ENCODE data around the gene FNDC3A.

FNDC3A gene

DNA sequence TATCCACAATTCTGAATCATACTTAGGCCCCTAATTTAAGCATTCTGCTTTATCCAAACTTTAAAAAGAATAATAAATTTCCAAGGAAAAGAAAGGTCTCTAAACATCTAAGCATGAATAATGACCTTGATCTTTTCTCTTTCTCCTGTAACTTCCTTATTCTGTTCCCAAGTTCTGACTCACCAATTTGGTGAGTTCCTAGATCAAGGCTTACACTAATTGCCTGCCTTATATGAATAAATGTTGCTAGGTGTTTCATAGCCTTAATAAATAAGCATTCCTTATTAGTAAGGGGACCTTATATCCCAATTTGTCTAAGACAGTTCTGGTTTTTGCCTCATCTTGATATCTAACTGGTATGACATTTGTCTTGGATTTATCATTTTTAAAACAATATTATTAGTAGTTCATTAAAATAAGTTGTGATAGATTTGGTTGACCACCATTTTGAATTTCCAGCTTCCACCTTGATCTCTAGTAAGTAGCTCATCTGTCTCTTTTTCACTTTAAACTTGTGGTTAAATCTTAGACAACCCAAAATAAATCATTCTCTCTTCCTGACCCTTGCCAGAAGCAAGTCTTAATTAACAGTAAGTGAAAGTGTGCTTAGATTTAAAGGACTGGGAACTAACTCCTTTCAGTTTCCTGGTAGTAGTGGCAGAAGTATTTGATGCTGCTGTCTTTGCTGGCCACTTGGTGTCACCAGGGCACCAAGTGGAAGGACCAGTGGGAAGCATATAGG, 123.2 kb downstream of the FNDC3A start:
- H3F3A ChIP-seq (ENCODE audit: insufficient read depth): no peaks in the 10 kb centered on the region
- no peaks in the 10 kb centered on the region for H3K27me3 ChIP-seq (ENCODE audit: low read length)
- H3K4me2 ChIP-seq (ENCODE audit: low read depth, low read length, poor library complexity, severe bottlenecking): no peak overlapping the region
- H3K4me3 ChIP-seq (ENCODE audit: insufficient read depth, low read length, poor library complexity, severe bottlenecking): no peak overlapping the region
- H3K27ac ChIP-seq (ENCODE audit: low read depth, low read length): no peak overlapping the region
- no peaks in the 10 kb centered on the region for H3K9me3 ChIP-seq (ENCODE audit: insufficient read depth, low read length)
- no peaks in the 10 kb centered on the region for H4K20me1 ChIP-seq (ENCODE audit: low read depth, low read length)
- H2AFZ ChIP-seq (ENCODE audit: low read depth, low read length, severe bottlenecking): no peak overlapping the region
- H3K79me2 ChIP-seq (ENCODE audit: insufficient read depth, low read length): no peaks in the 10 kb centered on the region
- no peaks in the 10 kb centered on the region for H3K36me3 ChIP-seq (ENCODE audit: low read length)
- no peaks in the 10 kb centered on the region for H3K9me2 ChIP-seq (replicated peaks; ENCODE audit: insufficient read depth, low read length)
- H3K9ac ChIP-seq (ENCODE audit: low read length): no peak overlapping the region
- TF ChIP-seq EZH2phosphoT487 (conservative IDR thresholded peaks at IDR 0.05; ENCODE audit: low read length): no peak
- TF ChIP-seq, protein P1, sequence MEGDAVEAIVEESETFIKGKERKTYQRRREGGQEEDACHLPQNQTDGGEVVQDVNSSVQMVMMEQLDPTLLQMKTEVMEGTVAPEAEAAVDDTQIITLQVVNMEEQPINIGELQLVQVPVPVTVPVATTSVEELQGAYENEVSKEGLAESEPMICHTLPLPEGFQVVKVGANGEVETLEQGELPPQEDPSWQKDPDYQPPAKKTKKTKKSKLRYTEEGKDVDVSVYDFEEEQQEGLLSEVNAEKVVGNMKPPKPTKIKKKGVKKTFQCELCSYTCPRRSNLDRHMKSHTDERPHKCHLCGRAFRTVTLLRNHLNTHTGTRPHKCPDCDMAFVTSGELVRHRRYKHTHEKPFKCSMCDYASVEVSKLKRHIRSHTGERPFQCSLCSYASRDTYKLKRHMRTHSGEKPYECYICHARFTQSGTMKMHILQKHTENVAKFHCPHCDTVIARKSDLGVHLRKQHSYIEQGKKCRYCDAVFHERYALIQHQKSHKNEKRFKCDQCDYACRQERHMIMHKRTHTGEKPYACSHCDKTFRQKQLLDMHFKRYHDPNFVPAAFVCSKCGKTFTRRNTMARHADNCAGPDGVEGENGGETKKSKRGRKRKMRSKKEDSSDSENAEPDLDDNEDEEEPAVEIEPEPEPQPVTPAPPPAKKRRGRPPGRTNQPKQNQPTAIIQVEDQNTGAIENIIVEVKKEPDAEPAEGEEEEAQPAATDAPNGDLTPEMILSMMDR (IDR thresholded peaks at IDR 0.05; ENCODE audit: insufficient read depth, low read length, poor library complexity, severe bottlenecking): peak; percentile 23

DNA sequence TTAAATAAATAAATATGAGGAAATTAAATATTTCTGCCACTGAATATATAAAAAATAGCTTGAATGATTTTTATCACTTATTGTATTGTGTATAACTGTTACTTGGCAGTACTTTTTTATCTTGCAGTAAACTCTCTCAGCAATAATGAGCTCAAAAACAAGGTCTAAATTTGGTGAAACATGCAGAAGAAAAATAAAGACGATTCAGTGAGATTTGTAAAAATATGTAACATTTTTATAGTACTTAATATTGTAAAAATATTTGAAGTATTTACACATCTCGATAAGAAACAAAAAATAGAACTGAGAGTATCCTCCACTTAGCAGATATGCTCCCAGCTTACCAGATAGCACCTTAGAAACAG, 123.8 kb downstream of the FNDC3A start:
- Histone ChIP-seq H3K9me2 (replicated peaks; ENCODE audit: insufficient read depth, low read length) (no peaks in the 10 kb centered on the region), H3F3A (ENCODE audit: insufficient read depth) (no peaks in the 10 kb centered on the region), H3K79me2 (ENCODE audit: insufficient read depth, low read length) (no peaks in the 10 kb centered on the region), H4K20me1 (ENCODE audit: low read depth, low read length) (no peaks in the 10 kb centered on the region), H3K36me3 (ENCODE audit: low read length) (no peaks in the 10 kb centered on the region), H3K4me2 (ENCODE audit: low read depth, low read length, poor library complexity, severe bottlenecking) (no peak overlapping the region), H3K9ac (ENCODE audit: low read length) (no peak overlapping the region), H2AFZ (ENCODE audit: low read depth, low read length, severe bottlenecking) (no peak overlapping the region), H3K27me3 (ENCODE audit: low read length) (no peaks in the 10 kb centered on the region), H3K4me3 (ENCODE audit: insufficient read depth, low read length, poor library complexity, severe bottlenecking) (no peak overlapping the region), H3K27ac (ENCODE audit: low read depth, low read length) (no peak overlapping the region), H3K9me3 (ENCODE audit: insufficient read depth, low read length) (no peaks in the 10 kb centered on the region)
- TF ChIP-seq EZH2phosphoT487 (conservative IDR thresholded peaks at IDR 0.05; ENCODE audit: low read length): no peak
- TF ChIP-seq, protein P1 (IDR thresholded peaks at IDR 0.05; ENCODE audit: insufficient read depth, low read length, poor library complexity, severe bottlenecking): no peak

DNA sequence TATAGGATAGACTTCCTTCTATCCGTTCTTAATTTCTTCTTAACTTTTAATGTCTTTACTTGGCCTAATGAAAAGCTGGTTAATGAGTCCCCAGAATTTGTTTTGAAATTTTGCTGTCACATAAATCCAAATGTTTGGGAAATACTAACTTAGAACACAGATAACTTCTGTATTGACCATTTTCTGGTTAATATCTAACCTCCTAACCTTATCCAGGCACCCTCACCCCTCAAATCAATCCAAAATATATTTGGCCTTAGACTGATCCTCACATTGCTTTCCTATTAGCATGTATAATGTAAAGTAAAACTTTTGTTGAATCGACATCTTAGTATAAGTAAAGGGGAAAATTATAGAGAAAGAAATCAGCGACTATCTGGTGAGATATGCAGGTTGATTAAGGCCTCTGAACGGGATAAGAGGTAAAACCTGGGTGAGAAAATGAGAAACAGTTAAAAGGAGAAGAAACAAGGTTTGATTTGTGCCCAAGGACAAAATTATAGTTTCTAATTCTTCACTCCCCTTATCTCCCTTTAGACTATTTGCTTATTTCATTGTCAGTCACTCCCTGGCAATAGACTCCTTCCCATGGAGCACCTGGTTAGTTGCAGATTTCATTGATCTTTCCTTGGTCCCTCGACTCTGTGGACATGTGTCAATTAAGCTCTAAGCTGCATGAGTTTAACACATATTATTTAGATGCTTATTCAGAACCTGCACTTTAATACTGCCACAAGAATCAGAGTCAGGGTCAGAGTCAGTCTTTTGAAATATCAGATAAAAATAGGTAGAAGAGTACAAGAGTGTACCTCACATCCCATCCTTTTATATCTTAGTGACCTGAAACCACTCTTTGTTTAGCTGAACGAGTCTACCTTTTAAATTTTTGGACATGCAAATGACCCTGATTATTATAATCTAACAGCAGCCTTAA, 125.2 kb downstream of the FNDC3A start:
- no peak for TF ChIP-seq EZH2phosphoT487 (conservative IDR thresholded peaks at IDR 0.05; ENCODE audit: low read length)
- TF ChIP-seq, protein P1 (IDR thresholded peaks at IDR 0.05; ENCODE audit: insufficient read depth, low read length, poor library complexity, severe bottlenecking): no peak
- H2AFZ ChIP-seq (ENCODE audit: low read depth, low read length, severe bottlenecking): no peak overlapping the region
- H3K27ac ChIP-seq (ENCODE audit: low read depth, low read length): no peak overlapping the region
- no peaks in the 10 kb centered on the region for H4K20me1 ChIP-seq (ENCODE audit: low read depth, low read length)
- H3K9ac ChIP-seq (ENCODE audit: low read length): no peak overlapping the region
- no peaks in the 10 kb centered on the region for H3F3A ChIP-seq (ENCODE audit: insufficient read depth)
- H3K9me2 ChIP-seq (replicated peaks; ENCODE audit: insufficient read depth, low read length): no peaks in the 10 kb centered on the region
- H3K36me3 ChIP-seq (ENCODE audit: low read length): no peaks in the 10 kb centered on the region
- H3K9me3 ChIP-seq (ENCODE audit: insufficient read depth, low read length): no peaks in the 10 kb centered on the region
- H3K79me2 ChIP-seq (ENCODE audit: insufficient read depth, low read length): no peaks in the 10 kb centered on the region
- H3K27me3 ChIP-seq (ENCODE audit: low read length): no peaks in the 10 kb centered on the region
- H3K4me3 ChIP-seq (ENCODE audit: insufficient read depth, low read length, poor library complexity, severe bottlenecking): no peak overlapping the region
- no peak overlapping the region for H3K4me2 ChIP-seq (ENCODE audit: low read depth, low read length, poor library complexity, severe bottlenecking)
